Measurements from ENCODE around the gene TAC4.

DNA sequence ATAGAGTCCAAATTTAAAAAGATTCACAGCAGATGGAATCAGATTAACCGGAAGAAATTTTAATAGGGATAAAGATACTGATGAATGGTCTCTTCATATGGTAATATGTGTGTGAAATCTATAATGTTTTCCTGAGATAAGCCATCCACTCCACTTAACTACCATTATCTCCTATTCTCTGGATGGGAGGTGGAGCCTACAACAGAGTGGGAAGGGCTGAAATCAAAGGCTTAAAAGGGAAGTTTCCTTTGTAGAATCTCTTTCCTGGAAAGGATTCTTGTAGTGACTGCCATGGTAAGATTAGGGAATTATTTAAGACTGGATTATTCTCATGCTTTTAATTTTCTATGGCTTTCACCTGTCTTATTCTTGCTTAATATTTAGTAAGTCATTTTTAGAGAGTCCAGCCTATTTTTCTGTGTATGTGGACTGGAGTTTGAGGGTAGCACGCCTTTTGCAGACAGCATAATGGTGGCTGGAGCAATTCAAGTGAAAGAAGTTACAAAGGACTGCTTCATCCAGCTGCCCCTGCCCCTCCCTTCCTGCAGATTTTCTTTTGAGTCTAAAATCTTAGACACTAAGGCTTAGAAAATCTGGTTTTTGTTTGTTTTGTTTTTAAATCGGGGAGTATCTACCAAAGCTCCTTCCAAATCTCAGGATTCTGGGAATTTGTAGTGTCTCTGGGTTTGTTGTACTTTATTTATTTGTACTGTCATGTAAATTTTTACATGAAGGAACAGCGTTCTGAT lies 32.9 kb downstream of the TAC4 start:
- TF ChIP-seq, protein P1, sequence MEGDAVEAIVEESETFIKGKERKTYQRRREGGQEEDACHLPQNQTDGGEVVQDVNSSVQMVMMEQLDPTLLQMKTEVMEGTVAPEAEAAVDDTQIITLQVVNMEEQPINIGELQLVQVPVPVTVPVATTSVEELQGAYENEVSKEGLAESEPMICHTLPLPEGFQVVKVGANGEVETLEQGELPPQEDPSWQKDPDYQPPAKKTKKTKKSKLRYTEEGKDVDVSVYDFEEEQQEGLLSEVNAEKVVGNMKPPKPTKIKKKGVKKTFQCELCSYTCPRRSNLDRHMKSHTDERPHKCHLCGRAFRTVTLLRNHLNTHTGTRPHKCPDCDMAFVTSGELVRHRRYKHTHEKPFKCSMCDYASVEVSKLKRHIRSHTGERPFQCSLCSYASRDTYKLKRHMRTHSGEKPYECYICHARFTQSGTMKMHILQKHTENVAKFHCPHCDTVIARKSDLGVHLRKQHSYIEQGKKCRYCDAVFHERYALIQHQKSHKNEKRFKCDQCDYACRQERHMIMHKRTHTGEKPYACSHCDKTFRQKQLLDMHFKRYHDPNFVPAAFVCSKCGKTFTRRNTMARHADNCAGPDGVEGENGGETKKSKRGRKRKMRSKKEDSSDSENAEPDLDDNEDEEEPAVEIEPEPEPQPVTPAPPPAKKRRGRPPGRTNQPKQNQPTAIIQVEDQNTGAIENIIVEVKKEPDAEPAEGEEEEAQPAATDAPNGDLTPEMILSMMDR (conservative IDR thresholded peaks at IDR 0.05; ENCODE audit: low read depth, low read length): no peak
- TF ChIP-seq EZH2 (IDR thresholded peaks at IDR 0.05; ENCODE audit: borderline replicate concordance, low read depth, low read length, poor library complexity, severe bottlenecking): no peak

Data from A673 (cell line).